SK-N-SH treated with all-trans-retinoic acid at 6 μM for 48 hours (cell line): ENCODE results near the gene CHST11.

Experiments used
- ATAC-seq: fragments of 200-7000 bp; cut with Tn5 transposase; 3 replicates; pipeline ENCODE4 v1.9.1; 2020; ENCODE audit warnings: mild to moderate bottlenecking, moderate library complexity
- ARNTL ChIP-seq: fragments of 450-650 bp; formaldehyde crosslinking; IDR thresholded peaks from 2 replicates; pipeline ENCODE4 v1.5.0; 2020; ENCODE audit warnings: low read depth, mild to moderate bottlenecking, moderate library complexity, borderline replicate concordance
- BACH2 ChIP-seq: fragments of 250-450 bp; sonication (Bioruptor Pico); IDR thresholded peaks from 2 replicates; pipeline ENCODE4 v1.9.0; 2021; ENCODE audit warnings: mild to moderate bottlenecking, borderline replicate concordance
- CSDC2 ChIP-seq: fragments of 250-450 bp; sonication (Bioruptor Pico); IDR thresholded peaks from 2 replicates; pipeline ENCODE4 v1.5.0; 2020; ENCODE audit warnings: mild to moderate bottlenecking, moderate library complexity
- ESRRG ChIP-seq: fragments of 250-450 bp; sonication (Bioruptor Pico); IDR thresholded peaks from 2 replicates; pipeline ENCODE4 v1.6.1; 2021; ENCODE audit warnings: mild to moderate bottlenecking
- GLIS3 ChIP-seq: fragments of 250-450 bp; sonication (Bioruptor Pico); IDR thresholded peaks from 2 replicates; pipeline ENCODE4 v1.5.0; 2020; ENCODE audit warnings: mild to moderate bottlenecking, moderate library complexity
- ISL1 ChIP-seq: fragments of 250-450 bp; sonication (Bioruptor Pico); IDR thresholded peaks from 2 replicates; pipeline ENCODE4 v2.1.2; 2022; ENCODE audit warnings: mild to moderate bottlenecking, moderate library complexity
- OSR1 ChIP-seq: fragments of 250-450 bp; sonication (Bioruptor Pico); IDR thresholded peaks from 2 replicates; pipeline ENCODE4 v1.8.0; 2022; ENCODE audit warnings: moderate library complexity, mild to moderate bottlenecking, inconsistent platforms
- PPARA ChIP-seq: fragments of 250-450 bp; sonication (Bioruptor Pico); IDR thresholded peaks from 2 replicates; pipeline ENCODE4 v1.5.0; 2020; ENCODE audit warnings: mild to moderate bottlenecking, borderline replicate concordance
- RARB ChIP-seq: fragments of 250-450 bp; sonication (Bioruptor Pico); IDR thresholded peaks from 2 replicates; pipeline ENCODE4 v1.8.0; 2021; ENCODE audit warnings: mild to moderate bottlenecking, moderate library complexity
- SNAI2 ChIP-seq: fragments of 250-450 bp; sonication (Bioruptor Pico); IDR thresholded peaks from 2 replicates; pipeline ENCODE4 v1.5.0; 2020; ENCODE audit warnings: mild to moderate bottlenecking, moderate library complexity
- TCF4 ChIP-seq: fragments of 250-450 bp; sonication (Bioruptor Pico); IDR thresholded peaks from 2 replicates; pipeline ENCODE4 v1.8.0; 2021; ENCODE audit warnings: mild to moderate bottlenecking, moderate library complexity, borderline replicate concordance
- ZC3H10 ChIP-seq: fragments of 250-450 bp; sonication (Bioruptor Pico); IDR thresholded peaks from 2 replicates; pipeline ENCODE4 v1.5.1; 2021; ENCODE audit warnings: mild to moderate bottlenecking, moderate library complexity
- ZFP3 ChIP-seq: fragments of 250-450 bp; sonication (Bioruptor Pico); IDR thresholded peaks from 2 replicates; pipeline ENCODE4 v1.5.0; 2020; ENCODE audit warnings: mild to moderate bottlenecking, moderate library complexity
- ZFP30 ChIP-seq: fragments of 450-650 bp; formaldehyde crosslinking; IDR thresholded peaks from 2 replicates; pipeline ENCODE4 v1.5.0; 2022; ENCODE audit warnings: mild to moderate bottlenecking, moderate library complexity
- ZNF565 ChIP-seq: fragments of 450-650 bp; formaldehyde crosslinking; conservative IDR thresholded peaks from 2 replicates; pipeline ENCODE4 v1.5.0; 2020; ENCODE audit warnings: low read depth, mild to moderate bottlenecking, moderate library complexity
- ZNF70 ChIP-seq: fragments of 450-650 bp; formaldehyde crosslinking; IDR thresholded peaks from 2 replicates; pipeline ENCODE4 v1.5.0; 2020; ENCODE audit warnings: mild to moderate bottlenecking, moderate library complexity
- ZNF8 ChIP-seq: fragments of 450-650 bp; formaldehyde crosslinking; IDR thresholded peaks from 2 replicates; pipeline ENCODE4 v1.5.0; 2020; ENCODE audit warnings: mild to moderate bottlenecking, moderate library complexity
- TF ChIP-seq, protein P1 (sequence below): fragments of 250-450 bp; sonication (Bioruptor Pico); IDR thresholded peaks from 2 replicates; pipeline ENCODE4 v1.5.0; 2020; ENCODE audit warnings: mild to moderate bottlenecking, moderate library complexity
- TF ChIP-seq, protein P2 (sequence below): fragments of 250-450 bp; sonication (Bioruptor Pico); IDR thresholded peaks from 2 replicates; pipeline ENCODE4 v1.8.0; 2020; ENCODE audit warnings: mild to moderate bottlenecking, moderate library complexity, borderline replicate concordance
- TF ChIP-seq, protein P3 (sequence below): fragments of 250-450 bp; sonication (Bioruptor Pico); IDR thresholded peaks from 2 replicates; pipeline ENCODE4 v1.5.1; 2020; ENCODE audit warnings: low read depth, mild to moderate bottlenecking, moderate library complexity

The CHST11 gene

DNA sequence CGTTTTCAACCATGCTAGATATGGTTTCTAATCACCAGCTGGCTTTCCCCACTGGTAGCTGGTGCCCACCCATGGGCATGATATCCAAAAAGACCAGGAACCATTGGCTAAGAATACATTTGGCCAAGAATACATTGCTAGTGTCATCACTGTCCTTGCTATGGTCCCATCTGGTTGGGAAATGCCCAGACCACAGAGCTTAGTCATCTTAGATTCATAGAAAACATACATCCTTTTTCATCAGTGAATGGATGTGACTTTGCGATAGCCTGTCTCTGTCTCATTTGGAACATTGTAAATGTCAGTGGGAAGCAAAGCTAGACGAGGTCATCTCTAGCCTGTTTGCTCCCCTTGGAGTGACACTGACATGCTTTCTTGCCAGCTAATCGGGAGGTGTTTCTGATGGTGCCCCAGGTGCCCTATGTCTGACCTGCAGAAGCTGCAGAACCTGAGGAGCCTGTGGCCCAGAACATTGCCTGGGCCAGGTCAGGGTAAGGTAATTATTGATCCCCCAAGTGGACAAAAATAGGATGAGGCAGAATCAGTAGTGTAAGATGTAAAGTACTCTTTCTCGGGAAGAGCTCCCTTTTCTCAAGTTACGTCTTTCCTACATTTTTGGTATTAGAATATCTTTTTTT is 306.5 kb downstream of the CHST11 start (continued):
- TF ChIP-seq, protein P1, sequence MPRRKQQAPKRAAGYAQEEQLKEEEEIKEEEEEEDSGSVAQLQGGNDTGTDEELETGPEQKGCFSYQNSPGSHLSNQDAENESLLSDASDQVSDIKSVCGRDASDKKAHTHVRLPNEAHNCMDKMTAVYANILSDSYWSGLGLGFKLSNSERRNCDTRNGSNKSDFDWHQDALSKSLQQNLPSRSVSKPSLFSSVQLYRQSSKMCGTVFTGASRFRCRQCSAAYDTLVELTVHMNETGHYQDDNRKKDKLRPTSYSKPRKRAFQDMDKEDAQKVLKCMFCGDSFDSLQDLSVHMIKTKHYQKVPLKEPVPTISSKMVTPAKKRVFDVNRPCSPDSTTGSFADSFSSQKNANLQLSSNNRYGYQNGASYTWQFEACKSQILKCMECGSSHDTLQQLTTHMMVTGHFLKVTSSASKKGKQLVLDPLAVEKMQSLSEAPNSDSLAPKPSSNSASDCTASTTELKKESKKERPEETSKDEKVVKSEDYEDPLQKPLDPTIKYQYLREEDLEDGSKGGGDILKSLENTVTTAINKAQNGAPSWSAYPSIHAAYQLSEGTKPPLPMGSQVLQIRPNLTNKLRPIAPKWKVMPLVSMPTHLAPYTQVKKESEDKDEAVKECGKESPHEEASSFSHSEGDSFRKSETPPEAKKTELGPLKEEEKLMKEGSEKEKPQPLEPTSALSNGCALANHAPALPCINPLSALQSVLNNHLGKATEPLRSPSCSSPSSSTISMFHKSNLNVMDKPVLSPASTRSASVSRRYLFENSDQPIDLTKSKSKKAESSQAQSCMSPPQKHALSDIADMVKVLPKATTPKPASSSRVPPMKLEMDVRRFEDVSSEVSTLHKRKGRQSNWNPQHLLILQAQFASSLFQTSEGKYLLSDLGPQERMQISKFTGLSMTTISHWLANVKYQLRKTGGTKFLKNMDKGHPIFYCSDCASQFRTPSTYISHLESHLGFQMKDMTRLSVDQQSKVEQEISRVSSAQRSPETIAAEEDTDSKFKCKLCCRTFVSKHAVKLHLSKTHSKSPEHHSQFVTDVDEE (CRISPR knock-in tag), result no peak
- TF ChIP-seq ISL1 (CRISPR knock-in tag) (no peak), ZFP3 (CRISPR knock-in tag) (no peak), ARNTL (CRISPR knock-in tag) (no peak), ZC3H10 (CRISPR knock-in tag) (no peak), RARB (CRISPR knock-in tag) (no peak)
- TF ChIP-seq, protein P2, sequence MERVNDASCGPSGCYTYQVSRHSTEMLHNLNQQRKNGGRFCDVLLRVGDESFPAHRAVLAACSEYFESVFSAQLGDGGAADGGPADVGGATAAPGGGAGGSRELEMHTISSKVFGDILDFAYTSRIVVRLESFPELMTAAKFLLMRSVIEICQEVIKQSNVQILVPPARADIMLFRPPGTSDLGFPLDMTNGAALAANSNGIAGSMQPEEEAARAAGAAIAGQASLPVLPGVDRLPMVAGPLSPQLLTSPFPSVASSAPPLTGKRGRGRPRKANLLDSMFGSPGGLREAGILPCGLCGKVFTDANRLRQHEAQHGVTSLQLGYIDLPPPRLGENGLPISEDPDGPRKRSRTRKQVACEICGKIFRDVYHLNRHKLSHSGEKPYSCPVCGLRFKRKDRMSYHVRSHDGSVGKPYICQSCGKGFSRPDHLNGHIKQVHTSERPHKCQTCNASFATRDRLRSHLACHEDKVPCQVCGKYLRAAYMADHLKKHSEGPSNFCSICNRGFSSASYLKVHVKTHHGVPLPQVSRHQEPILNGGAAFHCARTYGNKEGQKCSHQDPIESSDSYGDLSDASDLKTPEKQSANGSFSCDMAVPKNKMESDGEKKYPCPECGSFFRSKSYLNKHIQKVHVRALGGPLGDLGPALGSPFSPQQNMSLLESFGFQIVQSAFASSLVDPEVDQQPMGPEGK, result no peak

DNA sequence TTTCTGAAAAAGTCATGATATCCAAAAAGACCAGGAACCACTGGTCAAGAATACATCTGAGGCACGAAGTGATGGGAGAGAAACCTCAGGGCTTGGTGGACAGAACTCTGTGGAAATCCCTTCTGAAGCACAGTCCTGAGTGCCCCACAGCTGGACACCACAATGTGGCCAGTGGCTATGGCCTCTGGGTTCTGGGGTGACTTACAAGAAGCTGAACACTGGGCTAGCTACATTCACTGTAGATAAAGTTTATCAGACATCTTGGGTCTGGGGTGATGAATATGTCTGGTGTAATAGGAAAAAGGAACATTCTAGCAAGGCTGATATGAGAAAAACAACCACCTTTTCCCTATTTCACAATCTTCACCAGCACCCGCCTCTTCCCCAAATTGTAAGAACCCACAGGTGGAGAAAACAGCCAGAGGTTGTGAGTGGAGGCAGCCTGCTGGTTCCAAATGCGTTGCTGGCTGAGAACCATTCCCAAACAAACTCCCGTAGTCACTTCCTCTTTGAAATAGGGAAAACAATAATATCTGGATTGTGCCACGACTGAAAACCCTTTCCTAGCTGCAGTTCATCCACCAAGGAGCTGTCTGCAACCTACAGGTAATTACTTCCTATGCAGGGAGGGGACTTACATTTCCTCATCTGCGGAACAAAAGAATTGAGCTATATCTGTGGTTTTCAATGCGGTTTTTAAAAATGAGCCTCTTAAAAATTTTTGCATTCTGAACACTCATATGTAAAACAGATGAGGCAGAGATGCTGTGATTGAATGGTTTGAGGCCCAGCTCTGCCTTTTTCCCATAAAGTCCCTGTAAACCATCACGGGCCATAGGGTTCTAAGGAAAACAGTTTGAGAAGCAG is 307.7 kb downstream of the CHST11 start:
- ATAC-seq, result no peak
- TF ChIP-seq, protein P2, result no peak
- TF ChIP-seq ZNF8 (CRISPR knock-in tag) (no peak), CSDC2 (CRISPR knock-in tag) (no peak), ISL1 (CRISPR knock-in tag) (no peak), OSR1 (CRISPR knock-in tag) (no peak), PPARA (CRISPR knock-in tag) (no peak), ZC3H10 (CRISPR knock-in tag) (no peak), TCF4 (no peak), BACH2 (CRISPR knock-in tag) (no peak), GLIS3 (no peak), ZFP30 (CRISPR knock-in tag) (no peak), ZNF70 (CRISPR knock-in tag) (no peak), SNAI2 (no peak), ZNF565 (no peak), ESRRG (no peak)

DNA sequence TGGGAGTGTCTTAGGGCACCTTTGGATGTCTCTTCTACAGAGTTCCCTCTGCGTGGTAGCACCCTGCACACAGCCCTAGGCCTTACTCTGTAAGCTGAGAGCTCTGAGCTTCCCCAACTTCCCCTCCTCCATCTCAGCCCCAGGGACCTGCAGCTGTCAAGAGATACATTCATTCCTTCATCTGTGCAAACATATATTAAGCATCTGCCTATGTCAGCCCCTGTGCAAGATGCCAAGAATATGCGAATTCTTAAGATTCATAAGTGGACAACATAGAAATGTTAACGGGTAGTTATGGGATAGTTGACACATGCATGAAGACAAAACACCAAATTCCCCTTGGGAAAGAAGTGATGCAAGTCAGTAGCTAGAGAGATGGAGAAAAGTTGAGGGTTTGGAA is 310.5 kb downstream of the CHST11 start:
- TF ChIP-seq RARB (CRISPR knock-in tag), result no peak
- no peak for TF ChIP-seq OSR1 (CRISPR knock-in tag)
- TF ChIP-seq TCF4, result no peak
- no peak for ATAC-seq

DNA sequence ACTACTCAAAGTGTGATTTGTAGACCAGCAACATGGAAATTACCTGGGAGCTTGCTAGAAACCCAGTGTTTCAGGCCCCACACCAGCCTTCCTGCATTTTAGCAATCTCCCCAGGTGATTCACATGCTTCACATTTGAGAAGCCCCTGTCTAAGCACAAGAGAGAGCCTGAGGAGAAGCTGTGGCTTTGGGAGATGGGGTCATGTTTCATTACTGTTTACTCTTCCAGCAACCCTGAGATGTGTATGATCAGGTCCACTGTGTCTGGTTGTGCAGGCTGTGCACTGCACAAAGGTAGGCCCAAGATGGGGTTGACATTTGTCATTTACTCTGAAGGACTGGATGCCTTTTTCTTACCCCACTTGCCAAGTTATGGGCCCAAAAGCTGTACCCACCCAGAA is 311.3 kb downstream of the CHST11 start:
- TF ChIP-seq SNAI2, result no peak
- TF ChIP-seq, protein P3, sequence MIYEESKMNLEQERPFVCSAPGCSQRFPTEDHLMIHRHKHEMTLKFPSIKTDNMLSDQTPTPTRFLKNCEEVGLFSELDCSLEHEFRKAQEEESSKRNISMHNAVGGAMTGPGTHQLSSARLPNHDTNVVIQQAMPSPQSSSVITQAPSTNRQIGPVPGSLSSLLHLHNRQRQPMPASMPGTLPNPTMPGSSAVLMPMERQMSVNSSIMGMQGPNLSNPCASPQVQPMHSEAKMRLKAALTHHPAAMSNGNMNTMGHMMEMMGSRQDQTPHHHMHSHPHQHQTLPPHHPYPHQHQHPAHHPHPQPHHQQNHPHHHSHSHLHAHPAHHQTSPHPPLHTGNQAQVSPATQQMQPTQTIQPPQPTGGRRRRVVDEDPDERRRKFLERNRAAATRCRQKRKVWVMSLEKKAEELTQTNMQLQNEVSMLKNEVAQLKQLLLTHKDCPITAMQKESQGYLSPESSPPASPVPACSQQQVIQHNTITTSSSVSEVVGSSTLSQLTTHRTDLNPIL, result no peak
- no peak for TF ChIP-seq CSDC2 (CRISPR knock-in tag)
- no peak for TF ChIP-seq OSR1 (CRISPR knock-in tag)
- no peak for TF ChIP-seq ZFP30 (CRISPR knock-in tag)
- no peak for TF ChIP-seq ZNF565
- no peak for TF ChIP-seq ZNF70 (CRISPR knock-in tag)
- no peak for TF ChIP-seq GLIS3
- TF ChIP-seq, protein P2, result no peak
- TF ChIP-seq, protein P1 (CRISPR knock-in tag), result no peak
- TF ChIP-seq PPARA (CRISPR knock-in tag), result no peak
- no peak for ATAC-seq
